ENCODE data around the gene PITPNM3.

Gene PITPNM3

GRCh38 chr17:6517062-6517461 lies 39.3 kb downstream of the PITPNM3 start:
- H3K4me3 ChIP-seq (ENCODE audit: low read depth, low read length): no peak overlapping the region
- TF ChIP-seq, protein P1, sequence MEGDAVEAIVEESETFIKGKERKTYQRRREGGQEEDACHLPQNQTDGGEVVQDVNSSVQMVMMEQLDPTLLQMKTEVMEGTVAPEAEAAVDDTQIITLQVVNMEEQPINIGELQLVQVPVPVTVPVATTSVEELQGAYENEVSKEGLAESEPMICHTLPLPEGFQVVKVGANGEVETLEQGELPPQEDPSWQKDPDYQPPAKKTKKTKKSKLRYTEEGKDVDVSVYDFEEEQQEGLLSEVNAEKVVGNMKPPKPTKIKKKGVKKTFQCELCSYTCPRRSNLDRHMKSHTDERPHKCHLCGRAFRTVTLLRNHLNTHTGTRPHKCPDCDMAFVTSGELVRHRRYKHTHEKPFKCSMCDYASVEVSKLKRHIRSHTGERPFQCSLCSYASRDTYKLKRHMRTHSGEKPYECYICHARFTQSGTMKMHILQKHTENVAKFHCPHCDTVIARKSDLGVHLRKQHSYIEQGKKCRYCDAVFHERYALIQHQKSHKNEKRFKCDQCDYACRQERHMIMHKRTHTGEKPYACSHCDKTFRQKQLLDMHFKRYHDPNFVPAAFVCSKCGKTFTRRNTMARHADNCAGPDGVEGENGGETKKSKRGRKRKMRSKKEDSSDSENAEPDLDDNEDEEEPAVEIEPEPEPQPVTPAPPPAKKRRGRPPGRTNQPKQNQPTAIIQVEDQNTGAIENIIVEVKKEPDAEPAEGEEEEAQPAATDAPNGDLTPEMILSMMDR (IDR thresholded peaks at IDR 0.05; ENCODE audit: borderline replicate concordance, insufficient read depth, low read depth, low read length): no peak

- TF ChIP-seq, protein P1 (IDR thresholded peaks at IDR 0.05; ENCODE audit: borderline replicate concordance, insufficient read depth, low read depth, low read length): no peak
- H3K4me3 ChIP-seq (ENCODE audit: low read depth, low read length): no peak overlapping the region
Measured at GRCh38 chr17:6514371-6514770, 42.0 kb downstream of the PITPNM3 start.

- no peak overlapping the region for H3K4me3 ChIP-seq (ENCODE audit: low read depth, low read length)
- TF ChIP-seq, protein P1 (IDR thresholded peaks at IDR 0.05; ENCODE audit: borderline replicate concordance, insufficient read depth, low read depth, low read length): no peak
Measured at GRCh38 chr17:6512552-6512951, 43.8 kb downstream of the PITPNM3 start.

DNA sequence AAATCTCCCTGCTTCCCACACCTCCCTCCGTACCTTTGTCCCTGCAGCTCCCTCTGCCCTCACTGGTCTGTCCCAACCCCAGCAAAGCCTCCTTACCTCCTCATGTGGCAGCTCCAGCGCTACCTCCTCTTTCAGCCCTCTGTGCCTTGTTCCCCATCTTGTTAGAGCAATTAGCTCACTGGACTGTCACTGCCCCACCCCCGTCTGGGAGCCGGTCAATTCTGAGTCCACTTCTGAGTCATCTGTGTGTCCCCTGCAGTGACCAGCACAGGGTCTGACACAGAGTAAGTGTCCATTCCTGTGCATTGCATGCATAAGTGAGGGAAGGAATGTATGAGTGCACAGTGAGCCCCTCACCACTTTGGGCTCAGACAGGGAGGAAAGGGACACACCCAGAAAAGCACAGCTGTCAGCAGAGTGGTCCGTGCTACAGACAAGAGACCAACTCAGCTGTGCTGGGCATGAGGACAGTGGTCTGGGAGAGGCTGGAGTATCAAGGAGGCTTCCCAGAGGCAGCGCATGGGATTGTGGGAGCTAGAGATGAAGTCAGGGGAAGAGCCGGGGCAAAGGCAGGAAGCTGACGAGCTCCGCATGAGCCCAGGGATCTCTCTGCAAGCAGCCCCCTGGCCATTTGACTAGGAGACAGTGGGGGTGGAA lies 45.9 kb downstream of the PITPNM3 start:
- TF ChIP-seq, protein P1 (IDR thresholded peaks at IDR 0.05; ENCODE audit: borderline replicate concordance, insufficient read depth, low read depth, low read length): no peak
- no peak overlapping the region for H3K4me3 ChIP-seq (ENCODE audit: low read depth, low read length)

GRCh38 chr17:6509921-6510320 lies 46.4 kb downstream of the PITPNM3 start:
- H3K4me3 ChIP-seq (ENCODE audit: low read depth, low read length): no peak overlapping the region
- TF ChIP-seq, protein P1 (IDR thresholded peaks at IDR 0.05; ENCODE audit: borderline replicate concordance, insufficient read depth, low read depth, low read length): no peak

DNA sequence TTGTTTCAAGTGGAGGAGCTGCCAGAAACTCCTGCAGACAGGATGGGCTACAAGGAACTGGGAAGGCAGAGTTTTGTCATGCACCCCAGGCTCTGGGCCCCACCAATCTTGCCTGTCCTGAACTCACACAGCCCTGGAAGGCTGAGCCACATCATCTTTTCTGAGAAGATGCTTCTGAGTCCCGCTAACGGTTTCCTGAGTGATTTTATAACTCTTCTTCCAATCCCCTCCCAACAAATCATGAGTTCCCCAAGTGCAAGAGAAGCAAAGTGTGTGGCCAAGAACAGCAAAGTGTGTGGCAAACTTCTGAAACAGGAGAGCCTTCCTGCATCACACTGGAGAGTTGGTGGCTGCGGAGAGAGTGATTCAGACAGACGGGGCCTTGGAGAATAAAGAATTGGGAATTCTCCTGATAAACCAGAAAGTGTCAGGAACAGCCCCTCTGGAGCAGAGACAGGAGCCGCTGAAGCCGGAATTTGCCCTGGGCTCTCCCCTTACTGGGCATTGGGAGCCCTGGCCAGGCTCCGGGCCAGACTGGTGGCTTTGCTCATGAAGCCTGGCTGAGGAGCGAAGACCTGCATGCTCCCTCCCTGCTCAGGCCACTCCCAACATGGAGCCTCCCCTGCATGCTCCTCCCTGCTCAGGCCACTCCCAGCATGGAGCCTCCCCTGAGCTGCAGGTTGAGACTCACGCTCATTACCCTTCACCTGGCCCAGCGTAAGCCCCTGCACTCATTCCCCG lies 47.2 kb downstream of the PITPNM3 start:
- H3K4me3 ChIP-seq (ENCODE audit: low read depth, low read length): no peak overlapping the region
- TF ChIP-seq, protein P1 (IDR thresholded peaks at IDR 0.05; ENCODE audit: borderline replicate concordance, insufficient read depth, low read depth, low read length): no peak

Data from GM12875 (cell line).